IPS-18a (cell line): ENCODE data around the gene SMTNL2.
"Not testable (repeated sequence)": the region's sequence is repeated elsewhere in the genome, so short reads cannot be mapped to it uniquely, and the experiment has no call there.

Source experiments
- H3K27ac ChIP-seq: one replicate; pipeline ENCODE4 v1.5.1; 2013; ENCODE audit warnings: low read length
- H3K27me3 ChIP-seq: one replicate; pipeline ENCODE4 v1.6.1; 2013; ENCODE audit warnings: mild to moderate bottlenecking, low read length; ENCODE audit not compliant: control insufficient read depth, insufficient read depth
- H3K36me3 ChIP-seq: one replicate; pipeline ENCODE4 v1.6.1; 2013; ENCODE audit warnings: low read depth, low read length; ENCODE audit not compliant: control insufficient read depth
- H3K4me1 ChIP-seq: one replicate; pipeline ENCODE4 v1.6.1; 2013; ENCODE audit warnings: low read depth, low read length; ENCODE audit not compliant: control insufficient read depth
- H3K4me3 ChIP-seq: one replicate; pipeline ENCODE4 v1.5.1; 2013; ENCODE audit warnings: low read length
- H3K9ac ChIP-seq: one replicate; pipeline ENCODE4 v1.6.1; 2013; ENCODE audit warnings: mild to moderate bottlenecking, low read length, moderate library complexity
- H3K9me3 ChIP-seq: one replicate; pipeline ENCODE4 v1.6.1; 2013; ENCODE audit warnings: low read depth, low read length; ENCODE audit not compliant: control insufficient read depth

SMTNL2 gene

DNA sequence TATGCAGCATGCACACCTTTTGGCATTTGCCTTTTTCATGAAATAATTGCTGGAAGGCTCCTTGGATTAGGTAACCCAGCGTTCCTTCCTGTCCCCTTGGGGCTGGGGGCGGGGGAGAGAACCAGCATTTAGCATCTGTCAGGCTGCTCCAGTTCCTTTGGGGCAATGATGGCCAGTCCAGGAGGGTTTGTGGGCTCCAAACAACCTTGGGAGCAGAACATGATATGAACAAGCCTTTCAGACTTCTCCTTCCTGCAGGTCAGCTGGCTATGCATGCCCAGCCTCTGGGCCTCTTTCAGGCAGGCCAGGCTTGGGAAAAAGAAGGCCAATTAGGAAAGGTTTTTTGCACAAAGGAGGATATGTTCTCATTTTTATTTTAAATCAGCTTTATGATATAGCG is 1.1 kb upstream of the SMTNL2 start:
- H3K4me3 ChIP-seq = no peak overlapping the region
- no peak overlapping the region for H3K9ac ChIP-seq
- H3K36me3 ChIP-seq = no peaks in the 10 kb centered on the region
- peaks cover 46% of the 10 kb centered on the region for H3K27me3 ChIP-seq
- no peaks in the 10 kb centered on the region for H3K9me3 ChIP-seq
- H3K4me1 ChIP-seq = no peaks in the 10 kb centered on the region
- no peak overlapping the region for H3K27ac ChIP-seq

DNA sequence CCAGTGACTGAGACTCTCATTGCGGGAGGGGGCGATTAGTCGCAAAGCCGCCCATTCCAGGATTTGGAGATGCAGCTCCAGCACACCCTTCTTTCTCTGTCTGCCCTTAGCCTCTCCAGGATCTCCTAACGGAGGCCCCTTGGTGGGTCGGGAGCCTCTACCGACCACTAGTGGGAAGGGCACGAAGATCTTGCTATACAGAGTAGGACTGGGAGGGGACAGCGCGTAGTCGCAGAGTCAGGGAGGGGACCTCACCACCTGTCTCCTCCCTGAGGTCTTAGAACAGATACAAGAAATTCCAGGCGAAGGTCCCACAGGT is 588 bp upstream of the SMTNL2 start:
- Histone ChIP-seq H3K27me3 (peaks cover 46% of the 10 kb centered on the region), H3K4me3 (peak overlapping the region; percentile 43), H3K36me3 (no peaks in the 10 kb centered on the region), H3K9me3 (no peaks in the 10 kb centered on the region), H3K4me1 (no peaks in the 10 kb centered on the region), H3K27ac (no peak overlapping the region), H3K9ac (no peak overlapping the region)

DNA sequence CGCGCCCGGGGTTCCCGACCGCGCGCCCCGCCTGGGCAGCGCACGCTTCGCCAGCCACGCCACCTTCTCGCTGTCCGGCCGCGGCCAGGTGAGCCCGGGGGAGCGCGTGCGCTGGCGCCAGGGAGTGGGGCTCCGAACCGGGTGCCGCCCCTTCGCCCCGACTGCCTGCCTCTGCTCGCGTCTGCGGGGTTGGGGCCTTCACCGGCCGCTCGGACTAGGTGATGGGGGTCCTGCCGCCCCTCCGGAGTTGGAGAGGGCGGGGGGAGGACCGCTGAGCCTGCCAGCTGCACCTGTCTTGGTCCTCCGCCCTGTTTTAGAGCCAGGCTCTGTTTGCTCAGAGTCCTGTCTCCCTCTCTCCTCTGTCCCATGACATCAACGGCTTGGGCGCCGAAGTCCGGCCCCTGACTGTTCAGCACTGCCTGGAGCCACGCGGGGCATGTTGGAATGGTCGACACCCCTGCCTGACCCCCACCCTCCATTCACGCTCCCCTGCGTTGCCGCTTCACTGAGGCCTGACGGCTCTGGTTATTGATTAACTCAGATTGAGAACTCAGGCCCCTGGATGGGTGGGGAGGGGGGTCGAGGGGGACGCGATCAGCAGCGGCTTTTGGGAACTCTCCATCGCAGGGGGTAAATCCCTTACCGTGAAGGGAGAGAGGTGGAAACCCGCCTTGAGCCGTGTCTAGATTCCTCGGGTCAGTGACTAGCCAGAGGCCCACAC is 748 bp downstream of the SMTNL2 start:
- Histone ChIP-seq H3K4me1 (no peaks in the 10 kb centered on the region), H3K9ac (no peak overlapping the region), H3K4me3 (peak overlapping the region; percentile 43), H3K36me3 (no peaks in the 10 kb centered on the region), H3K27ac (no peak overlapping the region), H3K27me3 (peaks cover 46% of the 10 kb centered on the region), H3K9me3 (no peaks in the 10 kb centered on the region)

DNA sequence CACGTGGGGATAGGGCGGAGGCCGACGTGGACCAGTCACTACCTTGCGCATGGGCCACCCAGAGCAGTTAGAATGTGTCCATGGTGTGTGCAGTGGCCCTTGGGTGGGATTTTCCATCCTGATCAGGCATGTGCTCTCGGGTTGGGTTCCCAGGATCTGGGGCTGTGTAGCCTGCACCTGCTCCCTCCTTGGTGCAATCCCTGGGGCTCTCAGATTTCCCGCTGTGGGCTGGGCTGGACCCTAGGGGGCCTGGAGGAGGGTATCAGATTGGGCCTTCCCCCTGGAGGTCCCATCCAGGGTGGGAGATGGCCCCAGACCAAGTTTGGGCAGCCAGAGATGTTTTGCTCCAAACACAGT is 1.3 kb downstream of the SMTNL2 start:
- no peaks in the 10 kb centered on the region for H3K4me1 ChIP-seq
- H3K9ac ChIP-seq = no peak overlapping the region
- peaks cover 46% of the 10 kb centered on the region for H3K27me3 ChIP-seq
- H3K4me3 ChIP-seq = no peak overlapping the region
- no peaks in the 10 kb centered on the region for H3K9me3 ChIP-seq
- H3K27ac ChIP-seq = no peak overlapping the region
- no peaks in the 10 kb centered on the region for H3K36me3 ChIP-seq

DNA sequence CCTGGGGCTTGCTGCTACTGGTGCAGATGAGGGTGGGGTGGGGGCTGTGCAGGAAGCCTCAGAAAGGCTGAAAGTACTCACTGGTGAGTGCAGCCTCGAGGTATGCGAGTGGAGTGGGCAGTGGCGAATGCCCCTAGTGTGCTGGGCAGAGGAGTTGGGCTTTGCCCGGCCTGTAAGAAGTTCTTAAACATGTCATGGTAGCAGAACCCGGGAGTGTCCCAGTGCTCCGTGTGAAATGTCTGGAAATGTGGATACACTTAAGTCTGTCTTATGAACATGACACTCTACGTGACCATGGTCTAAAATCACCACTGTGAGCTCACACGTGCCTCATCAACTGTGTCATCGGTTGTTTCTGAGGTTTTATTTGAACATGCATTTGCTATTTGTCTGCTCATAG is 1.7 kb downstream of the SMTNL2 start:
- Histone ChIP-seq H3K9me3 (no peaks in the 10 kb centered on the region), H3K9ac (no peak overlapping the region), H3K27me3 (peaks cover 46% of the 10 kb centered on the region), H3K4me3 (no peak overlapping the region), H3K36me3 (no peaks in the 10 kb centered on the region), H3K4me1 (no peaks in the 10 kb centered on the region), H3K27ac (no peak overlapping the region)

DNA sequence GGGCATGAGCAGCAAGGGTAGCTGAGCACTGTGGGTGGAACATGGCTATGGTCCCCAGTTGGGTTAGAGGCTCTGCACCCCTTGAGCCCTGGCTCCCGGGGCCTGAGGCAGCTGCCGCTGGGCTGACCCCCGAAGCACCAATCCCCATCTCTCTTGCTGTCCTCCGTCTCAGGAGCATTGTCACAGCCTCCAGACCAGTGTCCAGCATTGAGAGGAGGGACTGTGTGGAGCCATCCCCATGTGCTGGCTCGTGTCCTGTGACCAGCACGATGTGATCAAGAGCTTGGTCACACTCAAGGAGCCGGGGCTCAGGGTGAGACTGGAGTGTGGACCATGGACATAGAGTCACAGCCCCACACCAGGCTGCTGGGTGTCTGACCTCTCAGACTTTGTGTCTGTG is 2.9 kb downstream of the SMTNL2 start:
- H3K9ac ChIP-seq = no peak overlapping the region
- no peaks in the 10 kb centered on the region for H3K9me3 ChIP-seq
- H3K4me1 ChIP-seq = no peaks in the 10 kb centered on the region
- H3K36me3 ChIP-seq = no peaks in the 10 kb centered on the region
- H3K27me3 ChIP-seq = peaks cover 46% of the 10 kb centered on the region
- no peak overlapping the region for H3K4me3 ChIP-seq
- H3K27ac ChIP-seq = no peak overlapping the region

DNA sequence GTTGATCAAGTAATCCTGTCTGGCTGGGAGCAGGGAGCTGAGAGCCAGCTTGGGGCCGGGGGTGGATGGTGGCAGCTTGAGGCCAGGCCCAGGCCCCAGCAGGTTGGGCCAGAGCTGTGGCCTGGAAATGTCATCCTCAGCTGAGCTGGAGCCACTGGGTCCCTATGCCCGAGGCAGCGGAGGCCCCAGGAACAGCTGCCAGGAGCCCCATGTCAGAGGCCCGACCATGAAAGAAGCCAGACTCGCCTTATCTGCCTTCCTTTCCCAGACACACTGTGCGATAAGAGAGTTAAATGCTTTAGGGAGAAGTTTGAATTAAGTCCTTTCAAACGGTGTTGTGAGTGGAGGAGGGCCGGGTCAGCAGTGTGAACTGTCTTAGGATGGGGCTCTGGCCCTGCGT is 3.5 kb downstream of the SMTNL2 start:
- H3K9me3 ChIP-seq = no peaks in the 10 kb centered on the region
- H3K4me3 ChIP-seq = no peak overlapping the region
- peaks cover 40% of the 10 kb centered on the region for H3K27me3 ChIP-seq
- H3K27ac ChIP-seq = no peak overlapping the region
- no peak overlapping the region for H3K9ac ChIP-seq
- no peaks in the 10 kb centered on the region for H3K36me3 ChIP-seq
- no peaks in the 10 kb centered on the region for H3K4me1 ChIP-seq

DNA sequence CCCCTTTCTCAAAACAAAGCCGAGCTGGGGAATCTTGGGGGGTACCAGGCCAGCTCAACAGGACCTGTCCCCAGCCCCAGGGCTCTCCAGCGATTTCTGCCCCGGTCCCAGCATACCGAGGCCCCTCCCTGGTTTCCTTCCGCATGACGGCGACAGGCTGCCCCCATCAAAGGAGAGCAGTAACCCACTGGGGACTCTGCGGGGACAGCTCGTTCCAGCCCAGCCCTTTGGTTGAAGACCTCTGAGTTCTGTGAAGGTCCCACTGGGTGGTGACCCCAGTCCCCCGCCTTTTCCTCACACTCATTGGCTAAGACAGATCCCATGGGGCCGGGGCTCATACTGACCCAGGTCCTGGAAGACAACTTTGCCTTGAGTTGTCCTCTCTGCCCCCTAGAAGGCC is 4.1 kb downstream of the SMTNL2 start:
- Histone ChIP-seq H3K9ac (no peak overlapping the region), H3K4me3 (no peak overlapping the region), H3K4me1 (no peaks in the 10 kb centered on the region), H3K27me3 (peaks cover 34% of the 10 kb centered on the region), H3K9me3 (no peaks in the 10 kb centered on the region), H3K27ac (no peak overlapping the region), H3K36me3 (no peaks in the 10 kb centered on the region)

DNA sequence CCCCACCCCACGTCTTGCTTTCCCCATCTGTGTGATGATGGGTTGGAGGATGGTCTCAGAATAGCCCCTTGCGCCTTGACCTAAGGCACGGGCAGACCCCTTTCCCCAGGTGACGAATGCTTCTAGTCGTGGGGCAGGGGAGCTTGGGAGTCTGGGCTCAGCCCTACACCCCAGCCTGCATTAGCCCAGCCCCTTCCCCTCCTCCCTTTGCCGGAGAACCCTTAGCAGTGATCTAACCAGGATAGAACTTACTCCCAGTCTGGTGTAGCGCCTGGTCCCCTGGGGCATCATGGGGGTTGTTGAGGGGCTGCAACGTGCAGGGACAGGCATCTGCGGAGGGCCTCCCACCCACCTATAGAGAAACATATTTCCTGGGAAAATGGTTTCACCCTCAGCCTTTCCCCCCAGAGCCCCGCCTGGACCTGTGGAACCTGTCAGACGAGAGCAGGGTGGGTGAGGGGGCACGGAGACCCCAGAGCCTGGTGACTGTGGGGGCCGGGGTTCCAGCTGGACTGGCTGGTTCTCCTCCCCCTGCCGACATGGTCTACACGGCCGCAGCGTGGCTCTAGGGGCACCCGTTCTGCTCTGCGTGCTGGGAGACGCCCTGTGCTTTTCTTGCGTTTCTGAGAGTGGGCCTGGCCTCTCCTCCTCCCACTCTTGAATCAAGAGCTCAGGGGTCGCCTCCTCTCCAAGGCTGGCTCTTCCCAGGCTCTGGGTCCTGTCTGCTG is 4.7 kb downstream of the SMTNL2 start:
- H3K27me3 ChIP-seq = peaks cover 27% of the 10 kb centered on the region

DNA sequence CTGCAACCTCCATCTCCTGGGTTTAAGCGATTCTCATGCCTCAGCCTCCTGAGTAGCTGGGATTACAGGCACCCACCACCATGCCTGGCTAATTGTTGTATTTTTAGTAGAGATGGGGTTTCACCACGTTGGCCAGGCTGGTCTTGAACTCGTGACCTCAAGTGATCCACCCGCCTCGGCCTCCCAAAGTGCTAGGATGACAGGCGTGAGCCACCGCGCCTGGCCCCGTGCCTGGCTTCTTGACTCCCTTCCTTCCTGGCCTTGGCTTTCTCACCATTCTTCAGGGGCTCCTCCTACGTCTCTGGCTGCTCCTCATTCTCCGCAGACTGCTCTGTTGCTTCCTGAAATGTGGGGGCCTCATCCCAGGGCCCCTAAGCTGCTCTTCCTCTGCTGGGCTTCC is 5.7 kb downstream of the SMTNL2 start:
- peaks cover 17% of the 10 kb centered on the region for H3K27me3 ChIP-seq
- not testable (repeated sequence) for H3K27ac ChIP-seq, H3K4me1 ChIP-seq, H3K9ac ChIP-seq, H3K9me3 ChIP-seq, H3K36me3 ChIP-seq, H3K4me3 ChIP-seq

More for the DNA sequence above, 4.7 kb downstream of the SMTNL2 start:
- Histone ChIP-seq H3K27ac (no peak overlapping the region), H3K9ac (no peak overlapping the region), H3K4me3 (no peak overlapping the region), H3K36me3 (no peaks in the 10 kb centered on the region), H3K4me1 (no peaks in the 10 kb centered on the region), H3K9me3 (no peaks in the 10 kb centered on the region)

DNA sequence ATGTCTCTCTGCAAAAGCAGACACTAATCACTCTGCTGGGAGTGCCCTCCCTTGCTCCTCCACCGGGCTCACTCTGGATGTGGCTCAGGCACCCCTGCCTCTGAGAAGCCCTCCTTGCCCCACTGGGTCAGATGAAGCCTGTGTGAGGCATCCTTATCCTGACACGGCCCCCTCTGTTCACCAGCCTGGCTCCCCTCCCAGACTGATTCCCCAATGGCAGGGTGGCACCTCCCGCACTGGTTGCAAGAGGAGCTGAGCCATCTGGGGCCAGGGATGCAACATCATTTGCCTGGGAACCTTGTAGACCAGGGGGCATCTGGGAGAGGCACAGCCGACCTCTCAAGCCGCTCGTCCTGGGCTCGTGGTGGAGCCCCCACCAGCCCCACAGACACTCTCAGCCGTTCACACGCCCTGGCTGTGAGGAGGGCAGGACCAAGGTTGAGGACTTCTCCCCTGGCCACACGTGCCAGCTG is 6.7 kb downstream of the SMTNL2 start:
- H3K27me3 ChIP-seq = peaks cover 8% of the 10 kb centered on the region
- no peaks in the 10 kb centered on the region for H3K9me3 ChIP-seq
- H3K27ac ChIP-seq = no peak overlapping the region
- no peaks in the 10 kb centered on the region for H3K36me3 ChIP-seq
- no peak overlapping the region for H3K9ac ChIP-seq
- no peak overlapping the region for H3K4me3 ChIP-seq
- H3K4me1 ChIP-seq = no peaks in the 10 kb centered on the region

DNA sequence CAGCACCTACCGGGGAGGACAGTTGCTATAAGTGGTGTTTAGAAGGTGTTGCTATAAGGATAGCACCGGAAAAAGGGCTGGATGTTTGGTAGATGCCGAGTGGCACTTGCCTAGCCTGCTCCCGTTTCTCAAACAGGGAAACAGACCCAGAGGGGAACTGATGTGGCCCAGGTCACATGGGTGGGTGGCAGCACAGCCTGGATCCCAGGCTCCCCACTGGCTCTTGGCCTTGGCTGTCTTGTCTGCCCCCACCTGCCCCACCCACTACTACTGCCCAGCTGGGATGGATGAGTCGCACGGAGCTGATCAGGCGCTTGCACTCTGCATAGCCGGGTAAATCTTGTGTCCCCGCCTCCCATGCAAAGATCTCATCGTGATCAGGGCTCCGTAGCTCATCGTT is 7.2 kb downstream of the SMTNL2 start:
- H3K9ac ChIP-seq = no peak overlapping the region
- no peaks in the 10 kb centered on the region for H3K36me3 ChIP-seq
- no peaks in the 10 kb centered on the region for H3K4me1 ChIP-seq
- H3K27ac ChIP-seq = no peak overlapping the region
- no peak overlapping the region for H3K4me3 ChIP-seq
- peaks cover 3% of the 10 kb centered on the region for H3K27me3 ChIP-seq
- H3K9me3 ChIP-seq = no peaks in the 10 kb centered on the region
